ENCODE measurements around the gene ZNF391.
"Not testable (repeated sequence)": the region's sequence is repeated elsewhere in the genome, so short reads cannot be mapped to it uniquely, and the experiment has no call there.

The ZNF391 gene

DNA sequence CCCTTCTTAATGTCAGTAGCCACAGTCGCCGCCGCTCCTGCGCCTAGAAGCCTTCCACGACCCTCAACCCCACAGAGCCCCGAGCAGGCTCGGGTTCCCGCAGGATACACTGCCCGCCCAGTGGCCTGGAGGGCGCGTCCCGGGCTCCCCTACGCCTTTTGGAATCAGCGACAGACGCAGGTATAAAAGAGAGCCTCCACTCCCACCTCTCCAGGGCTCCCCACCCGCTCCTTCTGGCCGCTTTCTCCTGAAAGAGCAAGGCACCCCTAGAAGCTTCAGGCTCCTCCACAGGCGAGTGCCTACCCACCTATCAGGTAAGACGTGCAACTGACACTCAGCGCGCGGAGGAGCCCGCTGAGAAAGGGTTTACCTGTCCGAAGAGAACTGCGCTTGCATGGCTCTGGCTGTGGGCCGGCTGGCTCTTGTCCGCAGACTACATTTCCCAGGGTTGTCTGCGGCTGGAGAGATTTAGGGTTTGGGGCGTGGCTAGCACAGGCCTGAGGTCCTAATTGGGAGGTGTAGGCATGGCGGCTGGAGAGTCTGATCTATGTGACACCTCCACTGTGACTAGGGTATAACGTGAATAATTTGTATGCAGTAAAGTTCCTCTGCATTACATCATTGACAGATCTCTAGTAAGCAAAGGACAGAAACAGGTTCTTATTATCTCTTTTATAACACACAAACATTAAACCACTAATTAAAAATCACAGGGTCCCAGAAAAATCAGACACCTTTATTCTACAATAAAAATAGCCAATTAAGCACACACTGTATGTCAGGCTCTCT is 13.5 kb upstream of the ZNF391 start:
- H3K27me3 ChIP-seq: peaks cover 3% of the 10 kb centered on the region; the same call in 1 of the 2 replicates
- TF ChIP-seq, protein P1, sequence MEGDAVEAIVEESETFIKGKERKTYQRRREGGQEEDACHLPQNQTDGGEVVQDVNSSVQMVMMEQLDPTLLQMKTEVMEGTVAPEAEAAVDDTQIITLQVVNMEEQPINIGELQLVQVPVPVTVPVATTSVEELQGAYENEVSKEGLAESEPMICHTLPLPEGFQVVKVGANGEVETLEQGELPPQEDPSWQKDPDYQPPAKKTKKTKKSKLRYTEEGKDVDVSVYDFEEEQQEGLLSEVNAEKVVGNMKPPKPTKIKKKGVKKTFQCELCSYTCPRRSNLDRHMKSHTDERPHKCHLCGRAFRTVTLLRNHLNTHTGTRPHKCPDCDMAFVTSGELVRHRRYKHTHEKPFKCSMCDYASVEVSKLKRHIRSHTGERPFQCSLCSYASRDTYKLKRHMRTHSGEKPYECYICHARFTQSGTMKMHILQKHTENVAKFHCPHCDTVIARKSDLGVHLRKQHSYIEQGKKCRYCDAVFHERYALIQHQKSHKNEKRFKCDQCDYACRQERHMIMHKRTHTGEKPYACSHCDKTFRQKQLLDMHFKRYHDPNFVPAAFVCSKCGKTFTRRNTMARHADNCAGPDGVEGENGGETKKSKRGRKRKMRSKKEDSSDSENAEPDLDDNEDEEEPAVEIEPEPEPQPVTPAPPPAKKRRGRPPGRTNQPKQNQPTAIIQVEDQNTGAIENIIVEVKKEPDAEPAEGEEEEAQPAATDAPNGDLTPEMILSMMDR (IDR thresholded peaks at IDR 0.05; ENCODE audit: low read depth, low read length): no peak
- peak overlapping the region; percentile 77 for H3K4me3 ChIP-seq (ENCODE audit: low read depth, low read length)
- H3K36me3 ChIP-seq: no peaks in the 10 kb centered on the region
- peak; percentile 56 for DNase-seq
- H3K4me1 ChIP-seq: no peaks in the 10 kb centered on the region
- no peaks in the 10 kb centered on the region for H3K9me3 ChIP-seq

DNA sequence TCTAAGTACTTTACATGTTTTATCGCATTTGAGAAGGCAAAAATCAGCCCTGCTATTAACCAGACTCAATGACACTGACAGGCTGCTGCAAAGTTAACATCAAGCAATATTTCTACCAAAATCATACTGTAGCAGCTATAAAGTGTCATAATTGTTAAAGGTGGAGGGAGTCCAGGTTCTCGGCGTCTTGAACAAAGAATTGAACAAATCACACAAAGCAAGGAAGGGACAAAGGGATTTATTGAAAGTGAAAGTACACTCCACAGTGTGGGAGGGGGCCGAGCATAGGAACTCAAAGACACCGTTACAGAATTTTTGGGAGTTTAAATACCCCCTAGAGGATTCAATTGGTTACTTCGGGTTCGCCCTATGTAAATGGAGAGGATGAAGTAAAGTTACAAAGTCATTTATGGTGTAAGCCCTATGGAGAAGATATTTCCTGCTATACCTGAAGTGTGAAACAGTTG is 12.9 kb upstream of the ZNF391 start:
- DNase-seq: no peak
- no peaks in the 10 kb centered on the region for H3K9me3 ChIP-seq
- no peaks in the 10 kb centered on the region for H3K36me3 ChIP-seq
- no peaks in the 10 kb centered on the region for H3K4me1 ChIP-seq
- H3K27me3 ChIP-seq: peaks cover 3% of the 10 kb centered on the region; the same call in 1 of the 2 replicates
- H3K4me3 ChIP-seq (ENCODE audit: low read depth, low read length): peak overlapping the region; percentile 77
- TF ChIP-seq, protein P1 (IDR thresholded peaks at IDR 0.05; ENCODE audit: low read depth, low read length): no peak

DNA sequence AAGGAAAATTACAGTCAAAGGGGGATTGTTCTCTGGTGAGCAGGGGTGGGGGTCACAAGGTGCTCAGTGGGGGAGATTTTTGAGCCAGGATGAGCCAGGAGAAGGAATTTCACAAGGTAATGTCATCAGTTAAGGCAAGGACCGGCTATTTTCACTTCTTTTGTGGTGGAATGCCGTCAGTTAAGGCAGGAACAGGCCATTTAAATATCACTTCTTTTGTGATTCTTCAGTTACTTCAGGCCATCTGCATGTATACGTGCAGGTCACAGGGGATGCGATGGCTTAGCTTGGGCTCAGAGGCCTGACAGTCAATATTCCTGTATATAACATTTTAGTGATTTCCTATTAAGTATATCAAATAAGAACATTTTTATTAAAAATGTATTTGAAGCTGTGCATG is 10.2 kb upstream of the ZNF391 start:
- not testable (repeated sequence) for H3K27me3 ChIP-seq; H3K36me3 ChIP-seq; H3K4me3 ChIP-seq (ENCODE audit: low read depth, low read length); DNase-seq; H3K9me3 ChIP-seq; H3K4me1 ChIP-seq

DNA sequence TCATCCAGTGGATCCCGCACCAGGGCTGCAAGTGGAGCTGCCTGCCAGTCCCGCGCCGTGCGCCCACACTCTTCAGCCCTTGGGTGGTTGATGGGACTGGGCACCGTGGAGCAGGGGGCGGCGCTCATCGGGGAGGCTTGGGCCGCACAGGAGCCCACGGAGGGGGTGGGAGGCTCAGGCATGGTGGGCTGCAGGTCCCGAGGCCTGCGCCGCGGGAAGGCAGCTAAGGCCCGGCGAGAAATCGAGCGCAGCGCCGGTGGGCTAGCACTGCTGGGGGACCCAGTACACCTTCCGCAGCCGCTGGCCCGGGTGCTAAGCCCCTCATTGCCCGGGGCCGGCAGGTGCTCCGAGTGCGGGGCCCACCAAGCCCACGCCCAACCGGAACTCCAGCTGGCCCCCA is 7.6 kb upstream of the ZNF391 start:
- not testable (repeated sequence) for H3K4me1 ChIP-seq; H3K36me3 ChIP-seq; DNase-seq; H3K4me3 ChIP-seq (ENCODE audit: low read depth, low read length); H3K9me3 ChIP-seq; H3K27me3 ChIP-seq

GRCh38 chr6:27383011-27383410 is 5.5 kb upstream of the ZNF391 start:
- Histone ChIP-seq H3K4me1 (no peaks in the 10 kb centered on the region; the same call in 1 of the 2 replicates), H3K36me3 (no peaks in the 10 kb centered on the region), H3K9me3 (no peaks in the 10 kb centered on the region), H3K4me3 (ENCODE audit: low read depth, low read length) (no peak overlapping the region), H3K27me3 (no peaks in the 10 kb centered on the region)
- TF ChIP-seq, protein P1 (IDR thresholded peaks at IDR 0.05; ENCODE audit: low read depth, low read length): no peak
- DNase-seq: no peak

- TF ChIP-seq, protein P1 (IDR thresholded peaks at IDR 0.05; ENCODE audit: low read depth, low read length): no peak
- no peaks in the 10 kb centered on the region for H3K36me3 ChIP-seq
- DNase-seq: no peak
- no peak overlapping the region for H3K4me3 ChIP-seq (ENCODE audit: low read depth, low read length)
- H3K27me3 ChIP-seq: no peaks in the 10 kb centered on the region
- no peaks in the 10 kb centered on the region for H3K9me3 ChIP-seq
- no peaks in the 10 kb centered on the region; the same call in 1 of the 2 replicates for H3K4me1 ChIP-seq
Observed at GRCh38 chr6:27383481-27383880, 5.1 kb upstream of the ZNF391 start.

GRCh38 chr6:27392623-27393022 is 4.1 kb downstream of the ZNF391 start:
- Histone ChIP-seq H3K4me1 (no peaks in the 10 kb centered on the region; the same call in 1 of the 2 replicates), H3K36me3 (no peaks in the 10 kb centered on the region), H3K27me3 (no peaks in the 10 kb centered on the region), H3K9me3 (no peaks in the 10 kb centered on the region), H3K4me3 (ENCODE audit: low read depth, low read length) (no peak overlapping the region)
- TF ChIP-seq, protein P1 (IDR thresholded peaks at IDR 0.05; ENCODE audit: low read depth, low read length): no peak
- DNase-seq: no peak

All from BE2C (cell line).